ENCODE results near the gene ANKLE2.

DNA sequence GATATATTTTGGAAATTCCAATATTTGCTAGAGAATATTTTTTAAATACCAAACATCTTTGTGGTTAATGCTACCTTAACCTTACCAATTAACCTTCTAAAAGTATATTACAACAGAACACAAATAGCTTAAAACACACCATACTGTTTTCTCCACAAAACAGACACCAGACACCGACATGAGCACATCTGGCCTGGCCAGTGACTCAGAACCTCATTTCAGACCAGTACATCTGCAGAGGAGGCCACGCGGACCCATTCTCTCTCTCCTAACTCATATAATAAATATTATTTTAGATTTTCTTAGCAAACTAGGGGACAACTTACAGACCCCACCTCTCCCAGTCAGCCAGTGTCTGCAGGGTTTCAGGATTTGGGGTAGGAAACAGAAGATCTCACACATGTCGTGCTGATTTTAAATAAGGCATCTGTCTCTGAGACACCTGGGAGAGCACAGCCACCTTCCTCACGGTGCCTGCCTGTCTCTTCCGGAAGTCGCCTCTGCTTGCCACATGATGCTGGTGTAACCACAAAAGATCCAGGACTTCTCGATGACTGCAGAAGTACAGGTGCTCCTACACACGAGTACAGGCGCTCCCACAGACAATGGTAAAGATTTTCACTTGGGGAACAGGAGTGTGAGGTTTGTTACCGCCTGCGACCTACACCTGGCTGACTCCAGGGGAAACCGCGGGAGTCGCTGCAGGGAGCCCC is 9.7 kb upstream of the ANKLE2 start:
- TF ChIP-seq, protein P1, sequence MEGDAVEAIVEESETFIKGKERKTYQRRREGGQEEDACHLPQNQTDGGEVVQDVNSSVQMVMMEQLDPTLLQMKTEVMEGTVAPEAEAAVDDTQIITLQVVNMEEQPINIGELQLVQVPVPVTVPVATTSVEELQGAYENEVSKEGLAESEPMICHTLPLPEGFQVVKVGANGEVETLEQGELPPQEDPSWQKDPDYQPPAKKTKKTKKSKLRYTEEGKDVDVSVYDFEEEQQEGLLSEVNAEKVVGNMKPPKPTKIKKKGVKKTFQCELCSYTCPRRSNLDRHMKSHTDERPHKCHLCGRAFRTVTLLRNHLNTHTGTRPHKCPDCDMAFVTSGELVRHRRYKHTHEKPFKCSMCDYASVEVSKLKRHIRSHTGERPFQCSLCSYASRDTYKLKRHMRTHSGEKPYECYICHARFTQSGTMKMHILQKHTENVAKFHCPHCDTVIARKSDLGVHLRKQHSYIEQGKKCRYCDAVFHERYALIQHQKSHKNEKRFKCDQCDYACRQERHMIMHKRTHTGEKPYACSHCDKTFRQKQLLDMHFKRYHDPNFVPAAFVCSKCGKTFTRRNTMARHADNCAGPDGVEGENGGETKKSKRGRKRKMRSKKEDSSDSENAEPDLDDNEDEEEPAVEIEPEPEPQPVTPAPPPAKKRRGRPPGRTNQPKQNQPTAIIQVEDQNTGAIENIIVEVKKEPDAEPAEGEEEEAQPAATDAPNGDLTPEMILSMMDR (IDR thresholded peaks at IDR 0.05; ENCODE audit: low read depth, low read length), result no peak
- TF ChIP-seq EZH2phosphoT487 (IDR thresholded peaks at IDR 0.05; ENCODE audit: low read depth), result no peak

Measured in OCI-LY3 (cell line).